Measurements from ENCODE around the gene SOCS7. TPM values are rescaled to one million over a fixed set of nuclear protein-coding genes. Genes with fewer than 3 reads are reported as not detected.

Gene SOCS7
- total and polyA plus RNA-seq, 10 of the 15 experiments (the other 5 are each of a cell fraction or from before 2014, with no cell fraction given) = 0.68 to 12.8 (median 7.3) TPM

GRCh38 chr17:38447502-38448085, 96.0 kb downstream of the SOCS7 start (continued):
- TF ChIP-seq JUNB (IDR thresholded peaks at IDR 0.05) (no peak), PBX3 (IDR thresholded peaks at IDR 0.05; ENCODE audit: insufficient replicate concordance, low read depth, low read length) (no peak)

- H3K4me2 ChIP-seq (ENCODE audit: control insufficient read depth, insufficient read depth) = no peak overlapping the region
- FAIRE-seq = no peak
- H3K4me1 ChIP-seq (ENCODE audit: control insufficient read depth, insufficient read depth, low read length) = peaks cover 16% of the 10 kb centered on the region
- H3K27ac ChIP-seq (ENCODE audit: control insufficient read depth, insufficient read depth) = no peak overlapping the region
- in situ Hi-C loops (cut with MboI) = no loop called here
- H3K4me3 ChIP-seq = no peak overlapping the region
- POLR2A ChIA-PET = interaction anchor here (0.5 kb wide), 1 partner anchor 131 kb away, joined by 9 read pairs; no protein-coding TSS in a partner anchor
- no peaks in the 10 kb centered on the region for H3K9me3 ChIP-seq (replicated peaks; ENCODE audit: control insufficient read depth, insufficient read depth, low read length)
- H4K20me1 ChIP-seq (ENCODE audit: control insufficient read depth, insufficient read depth) = no peaks in the 10 kb centered on the region
- ATAC-seq = no peak
- no peak overlapping the region for H3K9ac ChIP-seq (ENCODE audit: control insufficient read depth, insufficient read depth, low read length)
- no peaks in the 10 kb centered on the region for H3K36me3 ChIP-seq (ENCODE audit: control insufficient read depth in 2 of 2, insufficient read depth in 2 of 2, low read length in 1 of 2)
- SMC1A ChIA-PET (ENCODE audit: uncharacterized antibody, unreplicated experiment) = no interaction called here
- DNase-seq (ENCODE audit: low read depth, low spot score) = no peak
- no TSS peak for BruUV-seq (replicated peaks)
- CTCF ChIA-PET = no interaction called here
- H3K27me3 ChIP-seq (replicated peaks in 1 of 2; ENCODE audit: control insufficient read depth in 2 of 2, insufficient read depth in 2 of 2, low read length in 1 of 2) = peaks cover 1 to 7% of the 10 kb centered on the region in 2 experiments; a peak in 3 of 4 replicates
- intact Hi-C loops (cut with micrococcal nuclease; ENCODE audit: unreplicated experiment) = no loop called here
- WGBS (ENCODE audit: insufficient coverage, insufficient replicate concordance, low lambda C conversion rate, missing lambda C conversion rate) = 35% methylated on average over 6 of the region's 9 CpGs
- RAD21 ChIA-PET (ENCODE audit: unreplicated experiment) = no interaction called here
- no peaks in the 10 kb centered on the region for H3K79me2 ChIP-seq (ENCODE audit: control insufficient read depth, insufficient read depth, low read length)
- no peak overlapping the region for H2AFZ ChIP-seq (ENCODE audit: control insufficient read depth, low read depth, low read length)
- TF ChIP-seq DPF2 (IDR thresholded peaks at IDR 0.05) = no peak
- TF ChIP-seq, protein P1, sequence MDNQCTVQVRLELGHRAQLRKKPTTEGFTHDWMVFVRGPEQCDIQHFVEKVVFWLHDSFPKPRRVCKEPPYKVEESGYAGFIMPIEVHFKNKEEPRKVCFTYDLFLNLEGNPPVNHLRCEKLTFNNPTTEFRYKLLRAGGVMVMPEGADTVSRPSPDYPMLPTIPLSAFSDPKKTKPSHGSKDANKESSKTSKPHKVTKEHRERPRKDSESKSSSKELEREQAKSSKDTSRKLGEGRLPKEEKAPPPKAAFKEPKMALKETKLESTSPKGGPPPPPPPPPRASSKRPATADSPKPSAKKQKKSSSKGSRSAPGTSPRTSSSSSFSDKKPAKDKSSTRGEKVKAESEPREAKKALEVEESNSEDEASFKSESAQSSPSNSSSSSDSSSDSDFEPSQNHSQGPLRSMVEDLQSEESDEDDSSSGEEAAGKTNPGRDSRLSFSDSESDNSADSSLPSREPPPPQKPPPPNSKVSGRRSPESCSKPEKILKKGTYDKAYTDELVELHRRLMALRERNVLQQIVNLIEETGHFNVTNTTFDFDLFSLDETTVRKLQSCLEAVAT (IDR thresholded peaks at IDR 0.05) = no peak
- TF ChIP-seq SMAD5 (IDR thresholded peaks at IDR 0.05; ENCODE audit: low read depth) = no peak
- no peak for TF ChIP-seq TARDBP (IDR thresholded peaks at IDR 0.05; ENCODE audit: borderline replicate concordance)
- TF ChIP-seq SMAD1 (IDR thresholded peaks at IDR 0.05; ENCODE audit: low read depth, partially characterized antibody) = no peak
- TF ChIP-seq, protein P2, sequence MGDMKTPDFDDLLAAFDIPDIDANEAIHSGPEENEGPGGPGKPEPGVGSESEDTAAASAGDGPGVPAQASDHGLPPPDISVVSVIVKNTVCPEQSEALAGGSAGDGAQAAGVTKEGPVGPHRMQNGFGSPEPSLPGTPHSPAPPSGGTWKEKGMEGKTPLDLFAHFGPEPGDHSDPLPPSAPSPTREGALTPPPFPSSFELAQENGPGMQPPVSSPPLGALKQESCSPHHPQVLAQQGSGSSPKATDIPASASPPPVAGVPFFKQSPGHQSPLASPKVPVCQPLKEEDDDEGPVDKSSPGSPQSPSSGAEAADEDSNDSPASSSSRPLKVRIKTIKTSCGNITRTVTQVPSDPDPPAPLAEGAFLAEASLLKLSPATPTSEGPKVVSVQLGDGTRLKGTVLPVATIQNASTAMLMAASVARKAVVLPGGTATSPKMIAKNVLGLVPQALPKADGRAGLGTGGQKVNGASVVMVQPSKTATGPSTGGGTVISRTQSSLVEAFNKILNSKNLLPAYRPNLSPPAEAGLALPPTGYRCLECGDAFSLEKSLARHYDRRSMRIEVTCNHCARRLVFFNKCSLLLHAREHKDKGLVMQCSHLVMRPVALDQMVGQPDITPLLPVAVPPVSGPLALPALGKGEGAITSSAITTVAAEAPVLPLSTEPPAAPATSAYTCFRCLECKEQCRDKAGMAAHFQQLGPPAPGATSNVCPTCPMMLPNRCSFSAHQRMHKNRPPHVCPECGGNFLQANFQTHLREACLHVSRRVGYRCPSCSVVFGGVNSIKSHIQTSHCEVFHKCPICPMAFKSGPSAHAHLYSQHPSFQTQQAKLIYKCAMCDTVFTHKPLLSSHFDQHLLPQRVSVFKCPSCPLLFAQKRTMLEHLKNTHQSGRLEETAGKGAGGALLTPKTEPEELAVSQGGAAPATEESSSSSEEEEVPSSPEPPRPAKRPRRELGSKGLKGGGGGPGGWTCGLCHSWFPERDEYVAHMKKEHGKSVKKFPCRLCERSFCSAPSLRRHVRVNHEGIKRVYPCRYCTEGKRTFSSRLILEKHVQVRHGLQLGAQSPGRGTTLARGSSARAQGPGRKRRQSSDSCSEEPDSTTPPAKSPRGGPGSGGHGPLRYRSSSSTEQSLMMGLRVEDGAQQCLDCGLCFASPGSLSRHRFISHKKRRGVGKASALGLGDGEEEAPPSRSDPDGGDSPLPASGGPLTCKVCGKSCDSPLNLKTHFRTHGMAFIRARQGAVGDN (IDR thresholded peaks at IDR 0.05) = no peak
Measured at GRCh38 chr17:38448208-38448771, 96.6 kb downstream of the SOCS7 start.

Data from GM12878 (cell line).